Measurements from ENCODE around the gene KCMF1.

- no peak for TF ChIP-seq CTCF (IDR thresholded peaks at IDR 0.05)
- TF ChIP-seq POLR2A (IDR thresholded peaks at IDR 0.05) = no peak
These were observed 45.5 kb downstream of the KCMF1 start for GRCh38 chr2:85016446-85016845.
